Dendritic cell treated with granulocyte-macrophage colony-stimulating factor and Interleukin-4, amounts not matched to agents 40 ng/mL and 50 ng/mL, for 4 days (primary cell): ENCODE results near the gene MED22.
"Not testable (repeated sequence)": the region's sequence is repeated elsewhere in the genome, so short reads cannot be mapped to it uniquely, and the experiment has no call there.

ENCODE experiments used
- H3K27ac Mint-ChIP-seq: one replicate; pipeline ENCODE4 v1.8.0; 2022; ENCODE audit warnings: mild to moderate bottlenecking, mixed read lengths
- H3K27me3 Mint-ChIP-seq: one replicate; pipeline ENCODE4 v1.8.0; 2022; ENCODE audit warnings: mild to moderate bottlenecking, mixed read lengths
- H3K36me3 Mint-ChIP-seq: one replicate; pipeline ENCODE4 v1.8.0; 2022; ENCODE audit warnings: low read depth, mixed read lengths
- H3K4me1 Mint-ChIP-seq: one replicate; pipeline ENCODE4 v1.8.0; 2022; ENCODE audit warnings: low read depth, mixed read lengths
- H3K4me3 Mint-ChIP-seq: one replicate; pipeline ENCODE4 v1.8.0; 2022; ENCODE audit warnings: mild to moderate bottlenecking, moderate library complexity, mixed read lengths
- H3K9me3 Mint-ChIP-seq: one replicate; pipeline ENCODE4 v1.8.0; 2022; ENCODE audit warnings: mixed read lengths
- intact Hi-C: fragments of 100-400 bp; cut with micrococcal nuclease; formaldehyde crosslinking; loops from one replicate; pipeline ENCODE4 v1.15.0; 2022

MED22 gene

GRCh38 chr9:133331641-133332380, 16.1 kb downstream of the MED22 start:
- Mint-ChIP-seq H3K27ac (peak overlapping the region; percentile 5), H3K4me1 (peaks cover 67% of the 10 kb centered on the region), H3K36me3 (peaks cover 74% of the 10 kb centered on the region), H3K9me3 (no peaks in the 10 kb centered on the region), H3K27me3 (no peaks in the 10 kb centered on the region), H3K4me3 (no peak overlapping the region)
- intact Hi-C loops: no loop called here

GRCh38 chr9:133331221-133331620, 16.7 kb downstream of the MED22 start:
- H3K27ac Mint-ChIP-seq: no peak overlapping the region
- peaks cover 61% of the 10 kb centered on the region for H3K4me1 Mint-ChIP-seq
- no peak overlapping the region for H3K4me3 Mint-ChIP-seq
- intact Hi-C loops: no loop called here
- H3K9me3 Mint-ChIP-seq: no peaks in the 10 kb centered on the region
- peaks cover 71% of the 10 kb centered on the region for H3K36me3 Mint-ChIP-seq
- H3K27me3 Mint-ChIP-seq: no peaks in the 10 kb centered on the region

- not testable (repeated sequence) for H3K9me3 Mint-ChIP-seq, H3K27ac Mint-ChIP-seq, H3K4me3 Mint-ChIP-seq, H3K27me3 Mint-ChIP-seq
- intact Hi-C loops: loop anchor here (5.0 kb wide), 1 partner anchor 142 kb away; no protein-coding TSS in a partner anchor
- Mint-ChIP-seq H3K36me3 (peaks cover 58% of the 10 kb centered on the region), H3K4me1 (peaks cover 49% of the 10 kb centered on the region)
Measured at GRCh38 chr9:133329306-133330156, 18.4 kb downstream of the MED22 start.

DNA sequence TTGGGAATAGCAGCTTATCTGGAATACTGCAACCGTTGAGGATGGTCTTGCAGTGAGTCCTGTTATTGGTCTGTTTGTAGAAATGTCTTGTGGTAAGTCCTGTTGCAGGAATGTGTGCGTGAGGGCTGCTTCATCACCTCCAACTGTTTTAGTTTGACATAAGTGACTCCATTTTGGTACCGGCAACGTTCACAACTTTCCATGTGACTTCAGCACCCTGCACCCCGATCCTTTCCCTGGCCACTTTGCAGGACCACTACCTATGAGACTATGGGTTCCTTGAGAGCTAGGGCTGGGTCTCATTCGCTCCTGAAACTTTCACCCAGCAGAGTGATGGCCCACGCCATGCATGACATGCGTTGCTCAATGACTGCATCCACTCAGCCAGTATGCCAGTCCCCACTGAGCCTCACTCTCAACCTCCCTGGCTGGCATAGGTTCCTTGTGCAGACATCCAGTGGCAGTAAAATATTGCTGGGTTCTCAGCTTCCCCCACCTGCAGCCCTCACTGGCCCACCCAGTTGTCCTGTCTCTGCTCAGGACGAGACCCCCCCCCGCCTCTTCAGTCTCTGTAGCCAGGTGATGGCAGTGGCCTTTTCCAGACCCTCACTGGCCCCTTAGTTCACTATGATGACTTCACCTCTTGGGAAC, 20.0 kb downstream of the MED22 start:
- no peak overlapping the region for H3K27ac Mint-ChIP-seq

GRCh38 chr9:133327021-133327420, 20.9 kb downstream of the MED22 start:
- intact Hi-C loops: loop anchor here (5.0 kb wide), 1 partner anchor 140 kb away; no protein-coding TSS in a partner anchor
- not testable (repeated sequence) for H3K27ac Mint-ChIP-seq, H3K9me3 Mint-ChIP-seq, H3K27me3 Mint-ChIP-seq, H3K4me3 Mint-ChIP-seq
- Mint-ChIP-seq H3K36me3 (peaks cover 33% of the 10 kb centered on the region), H3K4me1 (peaks cover 30% of the 10 kb centered on the region)

More for the DNA sequence above, 20.0 kb downstream of the MED22 start:
- H3K27me3 Mint-ChIP-seq: peaks cover 5% of the 10 kb centered on the region
- H3K4me1 Mint-ChIP-seq: peaks cover 39% of the 10 kb centered on the region
- H3K36me3 Mint-ChIP-seq: peaks cover 42% of the 10 kb centered on the region
- no peaks in the 10 kb centered on the region for H3K9me3 Mint-ChIP-seq
- no peak overlapping the region for H3K4me3 Mint-ChIP-seq
- intact Hi-C loops: loop anchor here (5.0 kb wide), 1 partner anchor 141 kb away; no protein-coding TSS in a partner anchor

DNA sequence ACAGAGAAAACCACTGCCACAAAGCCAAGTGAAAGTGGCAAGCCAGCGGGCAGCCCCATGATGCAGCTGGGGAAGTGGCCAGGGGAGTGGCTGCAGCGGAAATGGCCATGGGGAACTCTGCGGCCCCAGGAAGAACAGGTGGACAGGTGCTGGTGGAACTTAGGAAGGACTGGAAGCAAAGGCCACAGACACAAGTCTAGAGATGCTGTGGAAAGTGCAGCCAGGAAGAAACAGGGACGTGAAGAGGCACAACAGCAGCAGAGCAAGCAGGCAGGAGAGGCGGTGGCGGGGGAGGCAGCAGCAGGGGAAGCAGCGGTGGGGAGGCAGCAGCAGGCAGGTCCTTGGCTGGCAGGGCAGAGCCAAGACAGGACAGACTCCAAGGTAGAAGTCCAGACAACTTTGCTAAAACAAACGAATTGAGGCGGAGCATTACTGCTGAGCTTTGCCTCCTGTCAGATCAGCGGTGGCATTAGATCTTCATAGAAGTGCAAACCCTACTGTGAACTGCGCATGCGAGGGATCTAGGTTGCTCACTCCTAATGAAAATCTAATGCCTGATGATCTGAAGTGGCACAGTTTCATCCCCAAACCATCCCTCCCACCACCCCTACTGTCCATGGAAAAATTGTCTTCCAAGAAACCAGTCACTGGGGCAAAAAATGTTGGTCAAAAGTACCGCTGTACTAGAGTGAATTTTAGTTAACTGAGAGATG, 23.8 kb downstream of the MED22 start:
- H3K27me3 Mint-ChIP-seq: peaks cover 7% of the 10 kb centered on the region
- no peaks in the 10 kb centered on the region for H3K9me3 Mint-ChIP-seq
- H3K36me3 Mint-ChIP-seq: peaks cover 9% of the 10 kb centered on the region
- peaks cover 12% of the 10 kb centered on the region for H3K4me1 Mint-ChIP-seq
- intact Hi-C loops: no loop called here
- H3K4me3 Mint-ChIP-seq: no peak overlapping the region
- H3K27ac Mint-ChIP-seq: peak overlapping the region; percentile 3

GRCh38 chr9:133323211-133323610, 24.7 kb downstream of the MED22 start:
- H3K27me3 Mint-ChIP-seq: peaks cover 7% of the 10 kb centered on the region
- H3K9me3 Mint-ChIP-seq: no peaks in the 10 kb centered on the region
- no peak overlapping the region for H3K27ac Mint-ChIP-seq
- intact Hi-C loops: no loop called here
- H3K4me1 Mint-ChIP-seq: peaks cover 6% of the 10 kb centered on the region
- H3K4me3 Mint-ChIP-seq: no peak overlapping the region
- peaks cover 1% of the 10 kb centered on the region for H3K36me3 Mint-ChIP-seq

- Mint-ChIP-seq H3K27me3 (peaks cover 7% of the 10 kb centered on the region), H3K27ac (no peak overlapping the region), H3K36me3 (no peaks in the 10 kb centered on the region), H3K4me1 (peaks cover 6% of the 10 kb centered on the region), H3K9me3 (no peaks in the 10 kb centered on the region), H3K4me3 (no peak overlapping the region)
- intact Hi-C loops: no loop called here
Measured at GRCh38 chr9:133322701-133323100, 25.2 kb downstream of the MED22 start.

GRCh38 chr9:133321411-133321935, 26.5 kb downstream of the MED22 start:
- Mint-ChIP-seq H3K4me1 (peaks cover 6% of the 10 kb centered on the region), H3K4me3 (no peak overlapping the region), H3K9me3 (no peaks in the 10 kb centered on the region), H3K36me3 (no peaks in the 10 kb centered on the region), H3K27ac (no peak overlapping the region), H3K27me3 (peaks cover 7% of the 10 kb centered on the region)
- intact Hi-C loops: no loop called here

- peaks cover 6% of the 10 kb centered on the region for H3K4me1 Mint-ChIP-seq
- intact Hi-C loops: no loop called here
- H3K9me3 Mint-ChIP-seq: no peaks in the 10 kb centered on the region
- no peak overlapping the region for H3K4me3 Mint-ChIP-seq
- H3K36me3 Mint-ChIP-seq: no peaks in the 10 kb centered on the region
- peaks cover 7% of the 10 kb centered on the region for H3K27me3 Mint-ChIP-seq
- no peak overlapping the region for H3K27ac Mint-ChIP-seq
Measured at GRCh38 chr9:133320421-133320881, 27.5 kb downstream of the MED22 start.

GRCh38 chr9:133317551-133317950, 30.4 kb downstream of the MED22 start:
- H3K27me3 Mint-ChIP-seq, H3K4me3 Mint-ChIP-seq, intact Hi-C loops, H3K36me3 Mint-ChIP-seq, H3K4me1 Mint-ChIP-seq, H3K9me3 Mint-ChIP-seq, H3K27ac Mint-ChIP-seq: not testable (repeated sequence)

DNA sequence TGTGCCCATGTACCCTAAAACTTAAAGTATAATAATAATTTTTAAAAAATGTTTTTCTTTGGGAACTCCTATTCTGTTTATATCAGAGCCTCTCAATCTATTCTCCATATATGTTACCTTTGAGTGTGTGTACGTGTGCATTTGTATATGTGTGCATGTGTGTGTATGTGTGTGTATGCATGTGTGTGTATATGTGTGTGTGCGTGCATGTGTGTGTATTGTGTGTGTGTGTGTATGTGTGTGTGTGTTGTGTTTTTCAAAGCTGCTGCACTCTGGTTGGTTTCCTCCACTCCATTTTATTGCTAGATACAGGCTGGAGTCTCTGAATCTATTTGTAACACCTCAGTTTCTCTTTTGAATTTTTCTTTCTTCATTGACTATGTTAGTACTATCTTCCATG, 31.9 kb downstream of the MED22 start:
- Mint-ChIP-seq H3K4me3 (no peak overlapping the region), H3K27ac (no peak overlapping the region), H3K4me1 (no peaks in the 10 kb centered on the region), H3K9me3 (no peaks in the 10 kb centered on the region), H3K27me3 (peaks cover 2% of the 10 kb centered on the region), H3K36me3 (no peaks in the 10 kb centered on the region)
- intact Hi-C loops: no loop called here

- Mint-ChIP-seq H3K36me3 (no peaks in the 10 kb centered on the region), H3K4me3 (no peak overlapping the region), H3K9me3 (peaks cover 11% of the 10 kb centered on the region), H3K27me3 (peaks cover 3% of the 10 kb centered on the region), H3K4me1 (no peaks in the 10 kb centered on the region), H3K27ac (no peak overlapping the region)
- intact Hi-C loops: no loop called here
Measured at GRCh38 chr9:133309608-133310007, 38.3 kb downstream of the MED22 start.
